Subcutaneous adipose tissue (tissue), 4 donors: ENCODE measurements around the gene KCNIP1. TPM values are rescaled to one million over a fixed set of nuclear protein-coding genes. Genes with fewer than 3 reads are reported as not detected.

Experiments
- CTCF ChIP-seq: fragments of 450-650 bp; IDR thresholded peaks from one replicate; pipeline ENCODE4 v1.5.1; 2016; ENCODE audit warnings: low read depth, mild to moderate bottlenecking, control low read depth, antibody characterized with exemption, moderate library complexity
- total RNA-seq, 4 donors: library from RNA; depleted of rRNA; stranded (reverse); fragments of >200 nt; gene quantifications; one replicate each; pipeline ENCODE4 v1.1.0, GENCODE V29; 2016

The KCNIP1 gene
- total RNA-seq, 4 donors from 2014 or later: 6.4 TPM; not detected in 3

DNA sequence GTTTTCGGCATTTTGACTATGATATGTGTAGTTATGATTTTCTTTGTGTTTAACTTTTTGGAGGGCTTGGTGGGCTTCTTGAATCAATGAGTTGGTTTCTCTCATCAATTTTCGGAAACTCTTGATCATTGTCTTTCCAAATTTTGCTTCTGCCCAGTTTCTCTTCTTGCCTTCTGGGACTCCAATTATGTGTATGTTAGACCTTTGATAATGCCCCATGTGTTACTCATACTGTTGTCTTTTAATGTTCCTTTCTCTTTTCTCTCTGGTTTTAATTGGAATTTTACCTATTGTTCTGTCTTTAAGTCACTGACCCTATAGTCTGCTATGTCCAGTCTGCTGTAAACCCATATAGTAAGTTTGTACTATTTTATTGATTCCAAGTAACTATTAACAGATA lies 41.5 kb downstream of the KCNIP1 start:
- TF ChIP-seq CTCF: no peak

DNA sequence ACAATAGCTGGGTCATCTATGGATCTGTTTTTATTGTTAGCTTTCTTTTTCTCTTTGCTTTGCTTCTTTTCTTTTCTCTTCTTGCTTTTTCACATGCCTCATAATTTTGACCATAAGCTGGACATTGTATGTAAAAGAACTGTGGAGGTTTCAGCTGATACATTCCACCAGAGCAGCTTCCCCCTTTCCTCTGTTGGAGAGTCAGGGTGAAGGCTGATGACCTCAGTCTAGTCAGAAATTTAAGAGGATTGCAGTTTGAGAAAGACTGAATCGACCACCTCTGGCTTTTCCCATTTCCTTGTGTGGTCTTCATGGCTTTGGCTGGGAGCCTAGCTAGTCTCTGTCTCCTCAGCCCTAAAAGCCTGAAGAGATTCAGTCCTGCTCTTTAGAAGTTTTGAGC lies 42.0 kb downstream of the KCNIP1 start:
- TF ChIP-seq CTCF: no peak

DNA sequence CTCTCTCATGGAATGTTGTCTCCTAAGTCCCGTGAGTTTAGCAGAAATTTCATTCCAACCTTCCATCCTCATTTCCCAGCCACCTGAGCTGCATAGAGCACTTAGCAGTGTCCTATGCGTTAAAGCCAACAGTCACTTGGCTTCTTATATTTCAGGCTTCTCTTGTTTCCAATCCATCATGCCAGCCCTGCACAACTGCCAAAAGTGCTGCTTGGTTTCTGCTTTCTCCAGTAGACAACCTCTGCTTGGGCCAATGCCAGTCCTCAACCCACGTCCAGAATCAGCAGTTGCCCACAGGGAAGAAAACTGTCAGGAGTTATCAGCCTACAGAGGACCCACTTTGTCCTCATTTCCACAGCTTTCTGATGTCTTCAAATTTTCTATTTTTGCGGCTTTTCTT lies 42.5 kb downstream of the KCNIP1 start:
- TF ChIP-seq CTCF: no peak

GRCh38 chr5:170551076-170551475 lies 47.3 kb downstream of the KCNIP1 start:
- TF ChIP-seq CTCF: no peak

DNA sequence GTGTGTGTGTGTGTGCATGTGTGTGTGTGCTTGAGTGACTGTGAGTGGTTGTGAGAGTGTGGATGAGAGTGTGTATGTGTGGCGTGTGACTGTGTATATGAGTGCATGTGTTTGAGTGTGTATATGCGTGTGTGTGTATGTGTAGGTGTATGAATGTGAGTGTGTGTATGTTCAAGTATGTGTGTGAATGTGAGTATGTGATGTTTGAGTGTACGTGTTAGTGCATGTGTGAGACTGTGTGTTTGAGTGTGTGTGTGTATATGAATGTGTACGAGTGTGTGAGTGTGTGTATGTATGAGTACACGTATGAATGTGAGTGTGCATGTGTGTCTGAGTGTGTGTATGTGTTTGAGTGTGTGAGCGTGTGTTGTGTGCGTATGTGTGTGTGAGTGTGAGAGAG lies 47.8 kb downstream of the KCNIP1 start:
- no peak for TF ChIP-seq CTCF

DNA sequence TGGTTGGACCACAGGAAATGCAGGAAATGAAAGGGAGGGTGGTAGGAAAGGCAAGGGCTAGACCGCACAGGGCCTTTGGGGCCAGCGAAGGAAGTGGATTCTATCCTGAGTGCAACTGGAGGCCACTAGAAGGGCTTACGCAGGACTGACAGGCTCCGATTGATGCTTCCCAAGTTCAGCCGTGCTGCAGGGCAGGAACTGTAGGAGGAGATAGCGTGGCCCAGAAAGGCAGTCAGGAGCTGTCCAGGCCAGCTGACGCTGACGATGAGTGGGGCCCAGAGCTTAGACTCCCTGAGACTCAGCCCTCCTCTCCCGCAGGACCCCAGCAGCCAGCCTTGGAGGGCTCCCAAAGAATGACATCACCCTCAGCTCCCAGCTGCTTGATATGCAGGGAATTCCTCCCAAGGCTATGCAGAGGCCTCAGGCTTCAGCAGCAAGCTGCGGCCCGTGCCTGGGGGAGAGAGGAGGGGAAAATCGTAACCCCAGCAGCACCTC lies 48.8 kb downstream of the KCNIP1 start:
- no peak for TF ChIP-seq CTCF

DNA sequence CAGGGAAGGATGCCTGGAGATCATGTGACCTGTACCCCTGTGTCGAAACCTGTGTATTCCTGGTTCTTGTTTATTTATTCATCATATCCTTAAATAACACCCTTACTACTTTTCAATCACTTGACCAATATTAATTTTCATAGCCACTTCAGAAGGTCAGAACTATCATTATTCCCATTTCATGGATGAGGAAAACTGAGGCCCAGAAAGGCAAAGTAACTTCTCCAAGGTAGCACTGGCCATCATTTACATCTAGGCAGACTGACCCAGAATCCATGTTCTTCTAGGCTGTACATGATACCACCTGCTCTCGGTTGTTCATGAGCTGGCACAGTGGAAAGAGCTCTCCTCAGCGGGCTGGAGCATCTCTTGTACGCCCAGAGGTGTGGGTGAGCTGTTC lies 49.4 kb downstream of the KCNIP1 start:
- no peak for TF ChIP-seq CTCF
